ENCODE data around the gene PTCH1. TPM values are rescaled to one million over a fixed set of nuclear protein-coding genes. Genes with fewer than 3 reads are reported as not detected.

The PTCH1 gene
- total and polyA plus RNA-seq, 8 donors = 3.9 to 53.3 (median 23.5) TPM

- peak overlapping the region in 1 of 5 donors; percentile 36 for H3K27ac ChIP-seq
- H3K9me3 ChIP-seq = no peaks in the 10 kb centered on the region
- no peak for TF ChIP-seq POLR2A (IDR thresholded peaks at IDR 0.05)
- 64 to 79% (median 71%) methylated on average over 3 of the region's 3 CpGs for WGBS, 5 donors
- intact Hi-C loops (cut with DNase I; ENCODE audit: low total_unique reads) = no loop called here
- H3K4me3 ChIP-seq = peak overlapping the region in 1 of 4 donors; percentile 12
- DNase-seq = no peak
- peaks cover 35 to 85% (median 61%) of the 10 kb centered on the region in 4 donors for H3K4me1 ChIP-seq
- peaks cover 0 to 5% (median 0%) of the 10 kb centered on the region in 4 donors for H3K36me3 ChIP-seq
- peaks cover 0 to 13% (median 0%) of the 10 kb centered on the region in 3 donors for H3K27me3 ChIP-seq
Measured at GRCh38 chr9:95502248-95502647, 14.5 kb downstream of the PTCH1 start.

GRCh38 chr9:95499847-95500246, 16.9 kb downstream of the PTCH1 start:
- Histone ChIP-seq H3K27me3 (no peaks in the 10 kb centered on the region), H3K36me3 (peaks cover 0 to 5% (median 0%) of the 10 kb centered on the region in 4 donors), H3K27ac (peak overlapping the region in 4 of 5 donors; percentile 20 to 63 (median 40)), H3K9me3 (no peaks in the 10 kb centered on the region), H3K4me1 (peaks cover 35 to 91% (median 58%) of the 10 kb centered on the region in 4 donors), H3K4me3 (no peak overlapping the region)
- DNase-seq = peak; percentile 46 to 57
- intact Hi-C loops (cut with DNase I; ENCODE audit: low total_unique reads) = no loop called here
- WGBS, 5 donors = 40 to 56% (median 41%) methylated on average over 9 of the region's 9 CpGs
- no peak for TF ChIP-seq POLR2A (IDR thresholded peaks at IDR 0.05)
- TF ChIP-seq EP300 (IDR thresholded peaks at IDR 0.05) = no peak
- TF ChIP-seq CTCF (IDR thresholded peaks at IDR 0.05) = no peak

- Histone ChIP-seq H3K4me3 (no peak overlapping the region), H3K9me3 (no peaks in the 10 kb centered on the region), H3K4me1 (peaks cover 35 to 90% (median 52%) of the 10 kb centered on the region in 4 donors), H3K27ac (peak overlapping the region in 4 of 5 donors; percentile 20 to 63 (median 40)), H3K27me3 (no peaks in the 10 kb centered on the region), H3K36me3 (peaks cover 0 to 10% (median 3%) of the 10 kb centered on the region in 4 donors)
- TF ChIP-seq CTCF (IDR thresholded peaks at IDR 0.05) = no peak
- TF ChIP-seq EP300 (IDR thresholded peaks at IDR 0.05) = no peak
- no peak for TF ChIP-seq POLR2A (IDR thresholded peaks at IDR 0.05)
- 81 to 87% (median 83%) methylated on average over 6 of the region's 6 CpGs for WGBS, 5 donors
- intact Hi-C loops (cut with DNase I; ENCODE audit: low total_unique reads) = no loop called here
- no peak for DNase-seq
Measured at GRCh38 chr9:95499046-95499676, 17.6 kb downstream of the PTCH1 start.

- Histone ChIP-seq H3K36me3 (peaks cover 0 to 14% (median 6%) of the 10 kb centered on the region in 4 donors), H3K27ac (peak overlapping the region in 3 of 5 donors; percentile 25 to 63 (median 54)), H3K4me3 (no peak overlapping the region), H3K4me1 (peaks cover 36 to 93% (median 52%) of the 10 kb centered on the region in 4 donors), H3K27me3 (no peaks in the 10 kb centered on the region), H3K9me3 (no peaks in the 10 kb centered on the region)
- intact Hi-C loops (cut with DNase I; ENCODE audit: low total_unique reads) = no loop called here
- no peak for DNase-seq
- 49 to 67% (median 56%) methylated on average over 4 of the region's 4 CpGs for WGBS, 5 donors
- no peak for TF ChIP-seq POLR2AphosphoS5 (IDR thresholded peaks at IDR 0.05)
- TF ChIP-seq EP300 (IDR thresholded peaks at IDR 0.05) = no peak
- no peak for TF ChIP-seq POLR2A (IDR thresholded peaks at IDR 0.05)
- no peak for TF ChIP-seq CTCF (IDR thresholded peaks at IDR 0.05)
Measured at GRCh38 chr9:95498641-95499040, 18.1 kb downstream of the PTCH1 start.

GRCh38 chr9:95497772-95498171, 19.0 kb downstream of the PTCH1 start:
- peak in 1 of 2 donors; percentile 74 for DNase-seq
- 46 to 78% (median 52%) methylated on average over 3 of the region's 3 CpGs for WGBS, 5 donors
- Histone ChIP-seq H3K36me3 (peaks cover 0 to 14% (median 6%) of the 10 kb centered on the region in 4 donors), H3K4me1 (peaks cover 36 to 94% (median 51%) of the 10 kb centered on the region in 4 donors), H3K4me3 (no peak overlapping the region), H3K27me3 (no peaks in the 10 kb centered on the region), H3K27ac (peak overlapping the region in 4 of 5 donors; percentile 21 to 79 (median 54)), H3K9me3 (no peaks in the 10 kb centered on the region)
- TF ChIP-seq POLR2AphosphoS5 (IDR thresholded peaks at IDR 0.05) = peak in 2 of 3 donors; percentile 45 to 61
- TF ChIP-seq POLR2A (IDR thresholded peaks at IDR 0.05) = no peak
- TF ChIP-seq EP300 (IDR thresholded peaks at IDR 0.05) = no peak
- no peak for TF ChIP-seq CTCF (IDR thresholded peaks at IDR 0.05)
- intact Hi-C loops (cut with DNase I; ENCODE audit: low total_unique reads) = no loop called here
